Measurements from ENCODE around the gene MED25.

The MED25 gene

DNA sequence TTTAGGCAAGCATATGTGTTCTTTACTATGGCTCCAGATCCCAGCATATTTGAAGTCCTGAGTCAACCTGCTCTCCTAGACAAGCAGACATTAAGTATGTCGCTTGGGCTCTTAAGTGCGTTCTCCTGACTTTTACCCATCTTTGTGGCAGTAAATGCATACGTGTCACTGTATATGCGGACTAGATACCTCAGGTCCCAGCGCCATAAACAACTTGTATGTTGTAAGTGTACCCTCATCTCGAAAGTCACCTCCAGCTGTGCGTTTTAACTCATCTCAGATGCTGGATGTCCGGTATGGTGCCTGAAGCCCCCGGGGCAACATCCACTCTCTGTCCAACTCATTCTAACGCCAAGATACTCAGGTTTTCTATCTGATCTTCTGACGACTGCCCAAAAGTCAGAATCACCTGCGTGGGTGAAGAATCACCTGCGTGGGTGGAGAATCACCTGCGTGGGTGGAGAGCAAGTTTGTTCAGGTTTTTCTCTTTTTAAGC lies 34.6 kb downstream of the MED25 start:
- TF ChIP-seq ZFP3 (CRISPR knock-in tag; IDR thresholded peaks at IDR 0.05) (no peak), ZC3H10 (CRISPR knock-in tag; IDR thresholded peaks at IDR 0.05) (no peak), ZNF70 (CRISPR knock-in tag; IDR thresholded peaks at IDR 0.05) (no peak), GLIS3 (CRISPR knock-in tag; IDR thresholded peaks at IDR 0.05) (no peak), ARNTL (CRISPR knock-in tag; IDR thresholded peaks at IDR 0.05; ENCODE audit: borderline replicate concordance, low read depth) (no peak), RARB (CRISPR knock-in tag; IDR thresholded peaks at IDR 0.05) (no peak), ZNF565 (CRISPR knock-in tag; conservative IDR thresholded peaks at IDR 0.05; ENCODE audit: low read depth) (no peak), CSDC2 (CRISPR knock-in tag; IDR thresholded peaks at IDR 0.05) (no peak), SNAI2 (CRISPR knock-in tag; IDR thresholded peaks at IDR 0.05) (no peak), TCF4 (CRISPR knock-in tag; IDR thresholded peaks at IDR 0.05; ENCODE audit: borderline replicate concordance) (no peak), ZFP30 (CRISPR knock-in tag; IDR thresholded peaks at IDR 0.05) (no peak), BACH2 (CRISPR knock-in tag; IDR thresholded peaks at IDR 0.05; ENCODE audit: borderline replicate concordance) (no peak), ISL1 (CRISPR knock-in tag; IDR thresholded peaks at IDR 0.05) (no peak), TOX (CRISPR knock-in tag; IDR thresholded peaks at IDR 0.05; ENCODE audit: borderline replicate concordance) (no peak), ZNF8 (CRISPR knock-in tag; IDR thresholded peaks at IDR 0.05) (no peak)
- TF ChIP-seq, protein P1, sequence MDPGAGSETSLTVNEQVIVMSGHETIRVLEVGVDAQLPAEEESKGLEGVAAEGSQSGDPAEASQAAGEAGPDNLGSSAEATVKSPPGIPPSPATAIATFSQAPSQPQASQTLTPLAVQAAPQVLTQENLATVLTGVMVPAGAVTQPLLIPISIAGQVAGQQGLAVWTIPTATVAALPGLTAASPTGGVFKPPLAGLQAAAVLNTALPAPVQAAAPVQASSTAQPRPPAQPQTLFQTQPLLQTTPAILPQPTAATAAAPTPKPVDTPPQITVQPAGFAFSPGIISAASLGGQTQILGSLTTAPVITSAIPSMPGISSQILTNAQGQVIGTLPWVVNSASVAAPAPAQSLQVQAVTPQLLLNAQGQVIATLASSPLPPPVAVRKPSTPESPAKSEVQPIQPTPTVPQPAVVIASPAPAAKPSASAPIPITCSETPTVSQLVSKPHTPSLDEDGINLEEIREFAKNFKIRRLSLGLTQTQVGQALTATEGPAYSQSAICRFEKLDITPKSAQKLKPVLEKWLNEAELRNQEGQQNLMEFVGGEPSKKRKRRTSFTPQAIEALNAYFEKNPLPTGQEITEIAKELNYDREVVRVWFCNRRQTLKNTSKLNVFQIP (CRISPR knock-in tag; IDR thresholded peaks at IDR 0.05; ENCODE audit: borderline replicate concordance, low read depth) = no peak
- TF ChIP-seq, protein P2, sequence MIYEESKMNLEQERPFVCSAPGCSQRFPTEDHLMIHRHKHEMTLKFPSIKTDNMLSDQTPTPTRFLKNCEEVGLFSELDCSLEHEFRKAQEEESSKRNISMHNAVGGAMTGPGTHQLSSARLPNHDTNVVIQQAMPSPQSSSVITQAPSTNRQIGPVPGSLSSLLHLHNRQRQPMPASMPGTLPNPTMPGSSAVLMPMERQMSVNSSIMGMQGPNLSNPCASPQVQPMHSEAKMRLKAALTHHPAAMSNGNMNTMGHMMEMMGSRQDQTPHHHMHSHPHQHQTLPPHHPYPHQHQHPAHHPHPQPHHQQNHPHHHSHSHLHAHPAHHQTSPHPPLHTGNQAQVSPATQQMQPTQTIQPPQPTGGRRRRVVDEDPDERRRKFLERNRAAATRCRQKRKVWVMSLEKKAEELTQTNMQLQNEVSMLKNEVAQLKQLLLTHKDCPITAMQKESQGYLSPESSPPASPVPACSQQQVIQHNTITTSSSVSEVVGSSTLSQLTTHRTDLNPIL (CRISPR knock-in tag; IDR thresholded peaks at IDR 0.05; ENCODE audit: low read depth) = no peak
- no peak for ATAC-seq

DNA sequence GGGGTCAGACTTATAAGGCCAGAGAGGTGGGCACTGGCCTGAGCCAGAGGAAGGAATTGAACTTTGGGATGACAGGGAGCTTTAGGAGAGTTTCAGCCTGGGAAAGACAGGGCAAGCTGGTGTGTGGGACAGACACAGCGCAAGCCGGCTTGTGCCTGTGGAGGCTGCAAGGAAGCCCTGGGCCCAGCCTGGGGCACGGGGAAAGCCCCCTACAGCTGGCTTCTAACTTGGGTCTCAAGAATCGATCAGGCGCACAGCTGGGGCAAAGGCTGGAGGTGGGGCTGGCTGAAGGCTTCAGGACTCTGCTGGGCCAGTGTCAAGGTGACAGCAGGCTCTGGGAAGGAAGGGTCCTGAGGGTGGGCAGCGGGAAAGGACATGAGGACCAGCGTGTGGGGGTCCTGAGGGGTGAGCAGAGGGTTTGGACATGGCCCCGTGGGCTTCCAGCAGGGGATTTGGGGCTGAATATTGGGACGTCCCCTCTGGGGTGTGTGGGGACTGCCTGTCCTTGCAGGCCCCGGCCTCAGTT lies 35.8 kb downstream of the MED25 start:
- TF ChIP-seq ZNF8 (CRISPR knock-in tag; IDR thresholded peaks at IDR 0.05) (no peak), CSRNP3 (CRISPR knock-in tag; IDR thresholded peaks at IDR 0.05) (no peak), ZNF70 (CRISPR knock-in tag; IDR thresholded peaks at IDR 0.05) (no peak), SNAI2 (CRISPR knock-in tag; IDR thresholded peaks at IDR 0.05) (no peak), OSR1 (CRISPR knock-in tag; IDR thresholded peaks at IDR 0.05) (no peak), PATZ1 (CRISPR knock-in tag; IDR thresholded peaks at IDR 0.05; ENCODE audit: borderline replicate concordance) (no peak), BACH2 (CRISPR knock-in tag; IDR thresholded peaks at IDR 0.05; ENCODE audit: borderline replicate concordance) (no peak), TSHZ2 (CRISPR knock-in tag; IDR thresholded peaks at IDR 0.05) (no peak), TOX (CRISPR knock-in tag; IDR thresholded peaks at IDR 0.05; ENCODE audit: borderline replicate concordance) (no peak), CSDC2 (CRISPR knock-in tag; IDR thresholded peaks at IDR 0.05) (no peak), ISL1 (CRISPR knock-in tag; IDR thresholded peaks at IDR 0.05) (no peak)
- TF ChIP-seq, protein P1 (CRISPR knock-in tag; IDR thresholded peaks at IDR 0.05; ENCODE audit: borderline replicate concordance, low read depth) = no peak
- no peak for ATAC-seq
